ENCODE results near the gene HADHA.
"Not testable (repeated sequence)": the region's sequence is repeated elsewhere in the genome, so short reads cannot be mapped to it uniquely, and the experiment has no call there.

The HADHA gene

GRCh38 chr2:26173776-26174482 lies 70.5 kb downstream of the HADHA start:
- no peak for DNase-seq (ENCODE audit: low read depth)

GRCh38 chr2:26172871-26173775 lies 71.3 kb downstream of the HADHA start, which contains the start of gene GAREM2:
Gene GAREM2, plus strand, starts transcription at chr2:26173088. Its CDS starts 133 bp downstream, at chr2:26173221.
- no peak for DNase-seq (ENCODE audit: low read depth)

GRCh38 chr2:26172189-26172870 lies 72.1 kb downstream of the HADHA start:
- DNase-seq (ENCODE audit: low read depth): no peak

- DNase-seq (ENCODE audit: low read depth): no peak
These were observed 73.6 kb downstream of the HADHA start for GRCh38 chr2:26170795-26171194.

- DNase-seq (ENCODE audit: low read depth): no peak
These were observed 74.6 kb downstream of the HADHA start for GRCh38 chr2:26169681-26170414.

- no peak for DNase-seq (ENCODE audit: low read depth)
These were observed 75.2 kb downstream of the HADHA start for GRCh38 chr2:26169226-26169625.

GRCh38 chr2:26168785-26169184 lies 75.6 kb downstream of the HADHA start:
- DNase-seq (ENCODE audit: low read depth): no peak

GRCh38 chr2:26166541-26166940 lies 77.9 kb downstream of the HADHA start:
- DNase-seq (ENCODE audit: low read depth): not testable (repeated sequence)

- DNase-seq (ENCODE audit: low read depth): no peak
These were observed 79.0 kb downstream of the HADHA start for GRCh38 chr2:26165403-26165802.

GRCh38 chr2:26164641-26165211 lies 79.7 kb downstream of the HADHA start:
- no peak for DNase-seq (ENCODE audit: low read depth)

- no peak for DNase-seq (ENCODE audit: low read depth)
These were observed 80.2 kb downstream of the HADHA start for GRCh38 chr2:26164231-26164630.

GRCh38 chr2:26162963-26163362 lies 81.5 kb downstream of the HADHA start:
- no peak for DNase-seq (ENCODE audit: low read depth)

- DNase-seq (ENCODE audit: low read depth): no peak
These were observed 82.5 kb downstream of the HADHA start for GRCh38 chr2:26161926-26162325.

GRCh38 chr2:26157580-26157979 lies 86.9 kb downstream of the HADHA start:
- DNase-seq (ENCODE audit: low read depth): no peak

GRCh38 chr2:26150243-26150642 lies 94.2 kb downstream of the HADHA start:
- no peak for DNase-seq (ENCODE audit: low read depth)

- no peak for DNase-seq (ENCODE audit: low read depth)
These were observed 95.9 kb downstream of the HADHA start for GRCh38 chr2:26148501-26148900.

GRCh38 chr2:26144953-26145680 lies 99.3 kb downstream of the HADHA start:
- peak; percentile 14 for DNase-seq (ENCODE audit: low read depth)

- no peak for DNase-seq (ENCODE audit: low read depth)
These were observed 100.4 kb downstream of the HADHA start for GRCh38 chr2:26144031-26144430.

- DNase-seq (ENCODE audit: low read depth): no peak
These were observed 103.2 kb downstream of the HADHA start for GRCh38 chr2:26141145-26141769.
